GM18907 (cell line): ENCODE results near the gene SMARCA4.
"Not testable (repeated sequence)": the region's sequence is repeated elsewhere in the genome, so short reads cannot be mapped to it uniquely, and the experiment has no call there.

Source experiments
- ATAC-seq: cut with Tn5 transposase; IDR thresholded peaks from one replicate; pipeline ENCODE4 v1.9.1; 2021; ENCODE audit warnings: mild to moderate bottlenecking, moderate library complexity; ENCODE audit not compliant: unreplicated experiment

The SMARCA4 gene

GRCh38 chr19:10928563-10929401 lies 32.0 kb upstream of the SMARCA4 start, which contains the start of the genes TIMM29 and YIPF2:
Gene TIMM29 (plus strand): TSS chr19:10928811. CDS start chr19:10928823, 12 bp downstream.
Gene YIPF2 (minus strand): TSS chr19:10928639. CDS start chr19:10928410, 229 bp downstream.
- peak; percentile 62 for ATAC-seq

- no peak for ATAC-seq
Observed at GRCh38 chr19:10929402-10929794, 31.4 kb upstream of the SMARCA4 start.

- ATAC-seq: no peak
Observed at GRCh38 chr19:10935371-10936059, 25.3 kb upstream of the SMARCA4 start.

GRCh38 chr19:10936661-10937084 lies 24.2 kb upstream of the SMARCA4 start:
- no peak for ATAC-seq

GRCh38 chr19:10941649-10942048 lies 19.2 kb upstream of the SMARCA4 start:
- not testable (repeated sequence) for ATAC-seq

- not testable (repeated sequence) for ATAC-seq
Observed at GRCh38 chr19:10943412-10943811, 17.4 kb upstream of the SMARCA4 start.

GRCh38 chr19:10945264-10945663 lies 15.6 kb upstream of the SMARCA4 start:
- no peak for ATAC-seq

GRCh38 chr19:10946958-10947657 lies 13.7 kb upstream of the SMARCA4 start:
- ATAC-seq: no peak

GRCh38 chr19:10952809-10953208 lies 8.0 kb upstream of the SMARCA4 start:
- no peak for ATAC-seq

GRCh38 chr19:10959277-10959968 lies 1.4 kb upstream of the SMARCA4 start:
- ATAC-seq: not testable (repeated sequence)

- ATAC-seq: peak; percentile 47
Observed at GRCh38 chr19:10961073-10961860, 437 bp downstream of the SMARCA4 start.

GRCh38 chr19:10962863-10963262 lies 2.0 kb downstream of the SMARCA4 start:
- no peak for ATAC-seq

GRCh38 chr19:10963865-10964264 lies 3.0 kb downstream of the SMARCA4 start:
- no peak for ATAC-seq

GRCh38 chr19:10964903-10965302 lies 4.1 kb downstream of the SMARCA4 start:
- ATAC-seq: no peak

- ATAC-seq: no peak
Observed at GRCh38 chr19:10965398-10965797, 4.6 kb downstream of the SMARCA4 start.

- no peak for ATAC-seq
Observed at GRCh38 chr19:10966809-10967208, 6.0 kb downstream of the SMARCA4 start.

- ATAC-seq: no peak
Observed at GRCh38 chr19:10968527-10969135, 7.8 kb downstream of the SMARCA4 start.

- ATAC-seq: no peak
Observed at GRCh38 chr19:10971107-10971726, 10.4 kb downstream of the SMARCA4 start.
